ENCODE data around the gene BBS10. TPM values are rescaled to one million over a fixed set of nuclear protein-coding genes. Genes with fewer than 3 reads are reported as not detected.

The BBS10 gene
- total and polyA plus RNA-seq, 9 of the 15 experiments (the other 6 are each of a cell fraction or from before 2014, with no cell fraction given): 2.3 to 14.9 (median 5.9) TPM

DNA sequence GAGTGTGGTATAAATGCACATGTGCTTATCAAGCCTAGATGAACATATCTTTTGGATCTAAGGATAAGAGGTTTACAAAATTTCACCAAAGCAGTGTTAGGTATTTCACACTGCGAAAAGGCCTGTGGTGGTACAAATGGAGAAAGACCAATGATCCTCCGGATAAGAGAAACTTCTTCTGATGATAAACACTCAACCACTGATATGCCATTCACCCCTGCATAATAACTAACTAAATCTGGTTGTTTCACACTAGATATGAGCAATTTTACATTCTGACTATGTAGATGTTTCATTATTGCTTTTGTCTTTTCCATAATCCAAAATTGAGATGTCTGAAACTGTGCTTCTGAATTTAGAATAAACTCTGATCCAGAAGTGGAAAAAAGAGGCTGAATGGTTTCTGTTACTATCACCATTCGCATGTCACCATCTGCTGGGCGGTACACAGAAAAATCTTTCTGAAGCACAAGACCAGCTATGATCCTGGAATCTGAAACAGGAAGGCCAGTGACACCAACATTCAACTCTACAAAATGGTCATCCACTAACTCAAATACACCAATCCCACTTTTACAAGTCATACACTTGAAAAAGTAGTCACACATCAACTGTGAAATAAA lies 1.3 kb downstream of the BBS10 start (continued):
- TF ChIP-seq ZNF146 (CRISPR knock-in tag; IDR thresholded peaks at IDR 0.05; ENCODE audit: unreplicated experiment) (no peak), ZC3H11A (IDR thresholded peaks at IDR 0.05; ENCODE audit: low read depth, low read length) (no peak), FOXK2 (conservative IDR thresholded peaks at IDR 0.05 in 1 of 2, IDR thresholded peaks at IDR 0.05 in 1 of 2; ENCODE audit: low read depth in 2 of 2) (no peak), CREBBP (IDR thresholded peaks at IDR 0.05; ENCODE audit: low read depth, low read length) (no peak), ZNF175 (CRISPR knock-in tag; IDR thresholded peaks at IDR 0.05; ENCODE audit: low read depth) (no peak), ARHGAP35 (IDR thresholded peaks at IDR 0.05; ENCODE audit: partially characterized antibody) (no peak), ZNF324 (CRISPR knock-in tag; IDR thresholded peaks at IDR 0.05) (no peak), L3MBTL2 (IDR thresholded peaks at IDR 0.05) (no peak), RAD51 (IDR thresholded peaks at IDR 0.05; ENCODE audit: borderline replicate concordance, low read depth) (no peak), ZNF586 (CRISPR knock-in tag; conservative IDR thresholded peaks at IDR 0.05) (no peak), CBX2 (IDR thresholded peaks at IDR 0.05; ENCODE audit: insufficient read depth, low read length, poor library complexity, severe bottlenecking) (no peak), ASH1L (IDR thresholded peaks at IDR 0.05; ENCODE audit: borderline replicate concordance, low read depth, partially characterized antibody) (no peak), NR1H2 (CRISPR knock-in tag; IDR thresholded peaks at IDR 0.05) (no peak), SMARCB1 (IDR thresholded peaks at IDR 0.05; ENCODE audit: insufficient read length, low read depth) (no peak), ZEB2 (IDR thresholded peaks at IDR 0.05) (no peak), ZNF184 (CRISPR knock-in tag; IDR thresholded peaks at IDR 0.05) (no peak), ZNF354B (CRISPR knock-in tag; IDR thresholded peaks at IDR 0.05) (no peak)
- TF ChIP-seq, protein P1, sequence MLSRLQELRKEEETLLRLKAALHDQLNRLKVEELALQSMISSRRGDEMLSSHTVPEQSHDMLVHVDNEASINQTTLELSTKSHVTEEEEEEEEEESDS (CRISPR knock-in tag; IDR thresholded peaks at IDR 0.05): no peak
- TF ChIP-seq, protein P2, sequence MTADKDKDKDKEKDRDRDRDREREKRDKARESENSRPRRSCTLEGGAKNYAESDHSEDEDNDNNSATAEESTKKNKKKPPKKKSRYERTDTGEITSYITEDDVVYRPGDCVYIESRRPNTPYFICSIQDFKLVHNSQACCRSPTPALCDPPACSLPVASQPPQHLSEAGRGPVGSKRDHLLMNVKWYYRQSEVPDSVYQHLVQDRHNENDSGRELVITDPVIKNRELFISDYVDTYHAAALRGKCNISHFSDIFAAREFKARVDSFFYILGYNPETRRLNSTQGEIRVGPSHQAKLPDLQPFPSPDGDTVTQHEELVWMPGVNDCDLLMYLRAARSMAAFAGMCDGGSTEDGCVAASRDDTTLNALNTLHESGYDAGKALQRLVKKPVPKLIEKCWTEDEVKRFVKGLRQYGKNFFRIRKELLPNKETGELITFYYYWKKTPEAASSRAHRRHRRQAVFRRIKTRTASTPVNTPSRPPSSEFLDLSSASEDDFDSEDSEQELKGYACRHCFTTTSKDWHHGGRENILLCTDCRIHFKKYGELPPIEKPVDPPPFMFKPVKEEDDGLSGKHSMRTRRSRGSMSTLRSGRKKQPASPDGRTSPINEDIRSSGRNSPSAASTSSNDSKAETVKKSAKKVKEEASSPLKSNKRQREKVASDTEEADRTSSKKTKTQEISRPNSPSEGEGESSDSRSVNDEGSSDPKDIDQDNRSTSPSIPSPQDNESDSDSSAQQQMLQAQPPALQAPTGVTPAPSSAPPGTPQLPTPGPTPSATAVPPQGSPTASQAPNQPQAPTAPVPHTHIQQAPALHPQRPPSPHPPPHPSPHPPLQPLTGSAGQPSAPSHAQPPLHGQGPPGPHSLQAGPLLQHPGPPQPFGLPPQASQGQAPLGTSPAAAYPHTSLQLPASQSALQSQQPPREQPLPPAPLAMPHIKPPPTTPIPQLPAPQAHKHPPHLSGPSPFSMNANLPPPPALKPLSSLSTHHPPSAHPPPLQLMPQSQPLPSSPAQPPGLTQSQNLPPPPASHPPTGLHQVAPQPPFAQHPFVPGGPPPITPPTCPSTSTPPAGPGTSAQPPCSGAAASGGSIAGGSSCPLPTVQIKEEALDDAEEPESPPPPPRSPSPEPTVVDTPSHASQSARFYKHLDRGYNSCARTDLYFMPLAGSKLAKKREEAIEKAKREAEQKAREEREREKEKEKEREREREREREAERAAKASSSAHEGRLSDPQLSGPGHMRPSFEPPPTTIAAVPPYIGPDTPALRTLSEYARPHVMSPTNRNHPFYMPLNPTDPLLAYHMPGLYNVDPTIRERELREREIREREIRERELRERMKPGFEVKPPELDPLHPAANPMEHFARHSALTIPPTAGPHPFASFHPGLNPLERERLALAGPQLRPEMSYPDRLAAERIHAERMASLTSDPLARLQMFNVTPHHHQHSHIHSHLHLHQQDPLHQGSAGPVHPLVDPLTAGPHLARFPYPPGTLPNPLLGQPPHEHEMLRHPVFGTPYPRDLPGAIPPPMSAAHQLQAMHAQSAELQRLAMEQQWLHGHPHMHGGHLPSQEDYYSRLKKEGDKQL (CRISPR knock-in tag; IDR thresholded peaks at IDR 0.05; ENCODE audit: borderline replicate concordance): no peak
- TF ChIP-seq, protein P3, sequence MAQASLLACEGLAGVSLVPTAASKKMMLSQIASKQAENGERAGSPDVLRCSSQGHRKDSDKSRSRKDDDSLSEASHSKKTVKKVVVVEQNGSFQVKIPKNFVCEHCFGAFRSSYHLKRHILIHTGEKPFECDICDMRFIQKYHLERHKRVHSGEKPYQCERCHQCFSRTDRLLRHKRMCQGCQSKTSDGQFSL (CRISPR knock-in tag; IDR thresholded peaks at IDR 0.05): no peak
- TF ChIP-seq, protein P3 (tag; IDR thresholded peaks at IDR 0.05): no peak
- TF ChIP-seq, protein P4, sequence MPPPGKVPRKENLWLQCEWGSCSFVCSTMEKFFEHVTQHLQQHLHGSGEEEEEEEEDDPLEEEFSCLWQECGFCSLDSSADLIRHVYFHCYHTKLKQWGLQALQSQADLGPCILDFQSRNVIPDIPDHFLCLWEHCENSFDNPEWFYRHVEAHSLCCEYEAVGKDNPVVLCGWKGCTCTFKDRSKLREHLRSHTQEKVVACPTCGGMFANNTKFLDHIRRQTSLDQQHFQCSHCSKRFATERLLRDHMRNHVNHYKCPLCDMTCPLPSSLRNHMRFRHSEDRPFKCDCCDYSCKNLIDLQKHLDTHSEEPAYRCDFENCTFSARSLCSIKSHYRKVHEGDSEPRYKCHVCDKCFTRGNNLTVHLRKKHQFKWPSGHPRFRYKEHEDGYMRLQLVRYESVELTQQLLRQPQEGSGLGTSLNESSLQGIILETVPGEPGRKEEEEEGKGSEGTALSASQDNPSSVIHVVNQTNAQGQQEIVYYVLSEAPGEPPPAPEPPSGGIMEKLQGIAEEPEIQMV (tag; conservative IDR thresholded peaks at IDR 0.05; ENCODE audit: low read depth): no peak
